Heart right ventricle (tissue), 16 donors: ENCODE results near the gene RUBCNL. TPM values are rescaled to one million over a fixed set of nuclear protein-coding genes. Genes with fewer than 3 reads are reported as not detected.

ENCODE experiments used
- ATAC-seq, 8 donors: fragments of 200-7000 bp; cut with Tn5 transposase; one replicate each; pipeline ENCODE4 v1.9.1; 2020; ENCODE audit warnings: mild to moderate bottlenecking in 8 of 8, moderate library complexity in 8 of 8, moderate number of reproducible peaks in 1 of 8
- DNase-seq, 2 donors: peaks; one replicate each; pipeline ENCODE4 v3.0.0-alpha.2; 2020
- H3K27ac ChIP-seq, 10 donors: fragments of 200-600 bp; sonication (generic) in 2 of 10; one replicate each; pipeline versions ENCODE4 v1.5.0 to v1.8.0; 2020 to 2022; ENCODE audit warnings: mild to moderate bottlenecking in 3 of 10
- H3K27me3 ChIP-seq, 7 donors: fragments of 200-600 bp; one replicate each; pipeline ENCODE4 v1.8.0; 2021 to 2022; ENCODE audit warnings: mild to moderate bottlenecking in 2 of 7
- H3K36me3 ChIP-seq, 9 donors: fragments of 200-600 bp; sonication (generic) in 1 of 9; one replicate each; pipeline versions ENCODE4 v1.5.0 to v1.8.0; 2020 to 2022; ENCODE audit warnings: mild to moderate bottlenecking in 2 of 9
- H3K4me1 ChIP-seq, 9 donors: fragments of 200-600 bp; sonication (generic) in 1 of 9; one replicate each; pipeline versions ENCODE4 v1.5.0 to v1.8.0; 2020 to 2022; ENCODE audit warnings: mild to moderate bottlenecking in 4 of 9
- H3K4me3 ChIP-seq, 10 donors: fragments of 200-600 bp; sonication (generic) in 2 of 10; one replicate each; pipeline versions ENCODE4 v1.5.0 to v1.8.0; 2020 to 2022; ENCODE audit warnings: mild to moderate bottlenecking in 7 of 10, moderate library complexity in 2 of 10
- H3K9me3 ChIP-seq, 11 donors: fragments of 200-600 bp in 10 of 11; sonication (generic) in 2 of 11; one replicate each; pipeline versions ENCODE4 v1.5.0 to v1.8.0; 2013 to 2022; ENCODE audit warnings: mild to moderate bottlenecking in 2 of 11, control low read depth in 1 of 11, moderate library complexity in 1 of 11
- CTCF ChIP-seq, 9 donors: fragments of 200-600 bp; sonication (generic) in 2 of 9; IDR thresholded peaks; one replicate each; pipeline versions ENCODE4 v1.5.0 to v1.8.0; 2021 to 2022; ENCODE audit warnings: antibody characterized with exemption in 9 of 9, mild to moderate bottlenecking in 5 of 9, moderate library complexity in 1 of 9
- WGBS, 2 donors: extraction: QIAGEN DNeasy Blood & Tissue Kit; methylation state at CpG; one replicate each; pipeline ENCODE4 v1.1.7; 2013; ENCODE audit warnings: inconsistent platforms in 1 of 2; 5-methylcytosine and 5-hydroxymethylcytosine counted together
- intact Hi-C, 10 donors: fragments of 100-400 bp; cut with DNase I; formaldehyde crosslinking; loops; one replicate each; pipeline versions ENCODE4 v1.11.1 to v1.14.2; 2022
- polyA plus RNA-seq, 2 donors: library from polyadenylated mRNA; stranded (reverse); fragments of 200-250 nt; gene quantifications; one replicate each; pipeline ENCODE4 v1.2.3, GENCODE V29; 2013
- total RNA-seq, 10 donors: library from RNA; stranded (reverse); fragmentation: NEBNext Ultra II Directional in 3 of 10; extraction: Animal tissue kit (Norgen Biotek cat#: 25700) in 3 of 10; gene quantifications; one replicate each; pipeline versions ENCODE4 v1.2.1 to v1.2.4, GENCODE V29; 2021 to 2023
- donor health status: Arrhythmogenic right ventricular cardiomyopathy.
- donor health status: ischemic (EF 13 %, LVEDD 7.1; RV severe dilation, severe dysfunction).
- donor health status: healthy with polysubstance abuse.
- donor health status: DM: no; HTN: yes; CAD: no.
- donor health status: DM: no; HTN: no; CAD: no.
- donor health status: ischemic (EF 25% LVEDD 6.9; RV normal size, moderate dysfunction).
- donor health status: ischemic (EF 25% LVEDD 5.7; RV mildly dilated, moderate dysfunction).
- donor health status: healthy.
- donor health status: DM: yes; HTN: yes; CAD: no.
- donor health status: Ischemic cardiomyopathy.
- donor health status: ischemic (EF 35%, LVEDD 5.7; RV mildly dilated, moderate dysfunction).
- donor health status: nonischemic (EF 11% LVEDD 7.7; RV severe dilation, severe dysfunction).
- donor health status: DM: yes; HTN: yes; CAD: no.
- donor health status: PGD.
- donor health status: ischemic (EF 29% LVEDD 5.4; RV normal size, mild dysfunction).
- donor health status: nonischemic (EF 23%, LVEDD 6.1; RV moderate dilation, normal function).

RUBCNL gene
- total and polyA plus RNA-seq, 12 donors: 0.17 to 2.8 (median 0.59) TPM

- WGBS, 2 donors: 82 to 88% methylated on average over 8 of the region's 8 CpGs
- TF ChIP-seq CTCF (IDR thresholded peaks at IDR 0.05): no peak
- H3K36me3 ChIP-seq: peaks cover 0 to 15% (median 0%) of the 10 kb centered on the region in 9 donors
- no peak overlapping the region for H3K4me3 ChIP-seq
- H3K27ac ChIP-seq: peak overlapping the region in 1 of 10 donors; percentile 73
- peaks cover 0 to 39% (median 0%) of the 10 kb centered on the region in 9 donors for H3K4me1 ChIP-seq
- H3K27me3 ChIP-seq: no peaks in the 10 kb centered on the region
- H3K9me3 ChIP-seq: no peaks in the 10 kb centered on the region
- ATAC-seq: peak in 2 of 8 donors; percentile 33 to 70
- DNase-seq: no peak
- intact Hi-C loops: no loop called here
Observed at GRCh38 chr13:46352805-46353204, 34.2 kb downstream of the RUBCNL start.

- Histone ChIP-seq H3K4me1 (peaks cover 0 to 28% (median 0%) of the 10 kb centered on the region in 9 donors), H3K36me3 (peaks cover 0 to 22% (median 0%) of the 10 kb centered on the region in 9 donors), H3K27me3 (peaks cover 0 to 7% (median 0%) of the 10 kb centered on the region in 7 donors), H3K4me3 (no peak overlapping the region), H3K27ac (no peak overlapping the region), H3K9me3 (no peaks in the 10 kb centered on the region)
- intact Hi-C loops: no loop called here
- no peak for DNase-seq
- WGBS, 2 donors: 80 to 87% methylated on average over 11 of the region's 11 CpGs
- no peak for TF ChIP-seq CTCF (IDR thresholded peaks at IDR 0.05)
- no peak for ATAC-seq
Observed at GRCh38 chr13:46350003-46350402, 37.0 kb downstream of the RUBCNL start.

DNA sequence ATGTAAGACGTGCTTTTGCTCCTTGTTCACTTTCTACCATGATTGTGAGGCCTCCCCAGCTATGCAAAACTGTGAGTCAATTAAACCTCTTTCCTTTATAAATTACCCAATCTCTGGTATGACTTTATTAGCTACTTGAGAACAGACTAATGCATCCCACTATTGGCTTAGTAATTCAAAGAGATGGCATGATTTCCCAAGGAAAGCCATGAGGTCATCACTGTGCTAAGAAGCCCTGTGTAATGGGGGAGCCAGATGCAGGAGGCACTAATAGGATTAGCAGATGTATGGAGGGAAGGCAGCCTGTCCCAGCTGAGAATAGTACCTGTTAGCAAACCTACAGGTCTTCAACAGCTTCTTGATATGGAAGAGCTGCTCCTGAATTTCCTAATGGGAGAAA, 38.1 kb downstream of the RUBCNL start:
- intact Hi-C loops: no loop called here

DNA sequence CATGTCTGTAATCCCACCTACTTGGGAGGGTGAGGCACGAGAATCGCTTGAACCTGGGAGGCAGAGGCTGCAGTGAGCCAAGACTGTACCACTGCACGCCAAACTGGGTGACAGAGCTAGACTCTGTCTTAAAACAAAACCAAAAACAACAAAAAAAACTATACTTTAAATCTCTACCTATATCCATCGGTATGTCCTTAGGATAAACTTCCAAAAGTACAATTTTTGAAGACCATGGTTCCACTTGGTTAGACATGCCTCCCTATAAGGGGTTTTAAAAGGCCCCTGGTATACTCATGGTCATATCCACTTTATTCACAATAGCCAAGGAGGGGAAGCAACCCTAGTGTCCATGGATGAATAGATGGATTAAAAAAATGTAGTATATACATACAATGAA, 39.8 kb downstream of the RUBCNL start:
- Histone ChIP-seq H3K4me3 (no peak overlapping the region), H3K9me3 (no peaks in the 10 kb centered on the region), H3K27ac (no peak overlapping the region), H3K27me3 (peaks cover 0 to 7% (median 0%) of the 10 kb centered on the region in 7 donors), H3K36me3 (peaks cover 0 to 40% (median 0%) of the 10 kb centered on the region in 9 donors), H3K4me1 (peaks cover 0 to 3% (median 0%) of the 10 kb centered on the region in 9 donors)
- 83 to 88% methylated on average over 4 of the region's 4 CpGs for WGBS, 2 donors
- intact Hi-C loops: no loop called here
- DNase-seq (no peak), ATAC-seq (no peak)
- no peak for TF ChIP-seq CTCF (IDR thresholded peaks at IDR 0.05)

More for the DNA sequence above, 38.1 kb downstream of the RUBCNL start:
- H3K36me3 ChIP-seq: peaks cover 0 to 28% (median 0%) of the 10 kb centered on the region in 9 donors
- DNase-seq: no peak
- no peak for ATAC-seq
- H3K4me1 ChIP-seq: peaks cover 0 to 17% (median 0%) of the 10 kb centered on the region in 9 donors
- H3K27ac ChIP-seq: no peak overlapping the region
- peaks cover 0 to 7% (median 0%) of the 10 kb centered on the region in 7 donors for H3K27me3 ChIP-seq
- no peak for TF ChIP-seq CTCF (IDR thresholded peaks at IDR 0.05)
- 82 to 91% methylated on average over 1 of the region's 1 CpG for WGBS, 2 donors
- H3K4me3 ChIP-seq: no peak overlapping the region
- H3K9me3 ChIP-seq: no peaks in the 10 kb centered on the region
